H9 (cell line): Measurements from ENCODE around the gene HDAC5. TPM values are rescaled to one million over a fixed set of nuclear protein-coding genes. Genes with fewer than 3 reads are reported as not detected.

Experiments used
- DNase-seq: peaks from one replicate; pipeline ENCODE4 v3.0.0-alpha.2; 2017
- H2AFZ ChIP-seq: one replicate; pipeline ENCODE4 v1.6.1; 2013; ENCODE audit warnings: mild to moderate bottlenecking, low read length, control low read depth, moderate library complexity
- H2AK5ac ChIP-seq: 2 replicates; pipeline ENCODE4 v1.6.1; 2013; ENCODE audit warnings: low read length, control low read depth, mixed read lengths; ENCODE audit not compliant: insufficient read length
- H2BK120ac ChIP-seq: one replicate; pipeline ENCODE4 v1.6.1; 2013; ENCODE audit warnings: low read depth, mild to moderate bottlenecking, low read length, control low read depth, inconsistent platforms; ENCODE audit not compliant: poor library complexity, severe bottlenecking
- H2BK12ac ChIP-seq: 2 replicates; pipeline ENCODE4 v1.6.1; 2013; ENCODE audit warnings: low read length, control low read depth, mixed read lengths, low read depth; ENCODE audit not compliant: insufficient read length
- H2BK15ac ChIP-seq: 2 replicates; pipeline ENCODE4 v1.6.1; 2013; ENCODE audit warnings: low read depth, low read length, control low read depth
- H2BK20ac ChIP-seq: one replicate; pipeline ENCODE4 v1.6.1; 2013; ENCODE audit warnings: low read depth, mild to moderate bottlenecking, low read length, control low read depth, inconsistent platforms; ENCODE audit not compliant: poor library complexity, severe bottlenecking
- H2BK5ac ChIP-seq: 2 replicates; pipeline ENCODE4 v1.6.1; 2013; ENCODE audit warnings: low read length, control low read depth, mixed read lengths; ENCODE audit not compliant: insufficient read length
- H3K14ac ChIP-seq: 2 replicates; pipeline ENCODE4 v1.6.1; 2013; ENCODE audit warnings: low read length, control low read depth; ENCODE audit not compliant: insufficient read depth
- H3K18ac ChIP-seq: 2 replicates; pipeline ENCODE4 v1.6.1; 2013; ENCODE audit warnings: low read depth, mild to moderate bottlenecking, mixed read lengths, low read length, control low read depth; ENCODE audit not compliant: insufficient read length
- H3K23ac ChIP-seq: 2 replicates; pipeline ENCODE4 v1.6.1; 2013; ENCODE audit warnings: low read length, control low read depth, mixed read lengths, low read depth; ENCODE audit not compliant: insufficient read length
- H3K23me2 ChIP-seq: 2 replicates; pipeline ENCODE4 v1.6.1; 2013; ENCODE audit warnings: low read depth, mild to moderate bottlenecking, mixed read lengths, low read length, control low read depth; ENCODE audit not compliant: insufficient read length, poor library complexity, severe bottlenecking
- H3K27ac ChIP-seq: 2 replicates; pipeline ENCODE4 v1.5.1; 2013; ENCODE audit warnings: low read length, control low read depth, mixed read lengths, low read depth; ENCODE audit not compliant: insufficient read length
- H3K27me3 ChIP-seq: 2 replicates; pipeline ENCODE4 v1.6.1; 2013; ENCODE audit warnings: low read length, control low read depth, inconsistent platforms; ENCODE audit not compliant: insufficient read depth
- H3K4ac ChIP-seq: 2 replicates; pipeline ENCODE4 v1.6.1; 2013; ENCODE audit warnings: low read depth, mild to moderate bottlenecking, control low read depth, inconsistent platforms, low read length, moderate library complexity
- H3K4me1 ChIP-seq: 2 replicates; pipeline ENCODE4 v1.6.1; 2013; ENCODE audit warnings: low read length, control low read depth, inconsistent platforms; ENCODE audit not compliant: insufficient read depth
- H3K4me2 ChIP-seq: 2 replicates; pipeline ENCODE4 v1.6.1; 2013; ENCODE audit warnings: low read length, control low read depth, mixed read lengths; ENCODE audit not compliant: insufficient read length, insufficient read depth
- H3K56ac ChIP-seq: 2 replicates; pipeline ENCODE4 v1.6.1; 2013; ENCODE audit warnings: low read depth, mild to moderate bottlenecking, mixed read lengths, low read length, control low read depth; ENCODE audit not compliant: insufficient read length
- H3K79me1 ChIP-seq: 2 replicates; pipeline ENCODE4 v1.6.1; 2013; ENCODE audit warnings: low read depth, mild to moderate bottlenecking, moderate library complexity, low read length, control low read depth, inconsistent platforms; ENCODE audit not compliant: insufficient read depth, poor library complexity, severe bottlenecking
- H3K79me2 ChIP-seq: 2 replicates; pipeline ENCODE4 v1.6.1; 2013; ENCODE audit warnings: low read length, control low read depth, inconsistent platforms; ENCODE audit not compliant: insufficient read depth
- H3K9ac ChIP-seq: 2 replicates; pipeline ENCODE4 v1.6.1; 2013; ENCODE audit warnings: low read length, control low read depth, mixed read lengths; ENCODE audit not compliant: insufficient read length; ENCODE audit errors: extremely low read depth
- H3K9me3 ChIP-seq: one replicate; pipeline ENCODE4 v1.6.1; 2013; ENCODE audit warnings: low read depth, low read length, inconsistent platforms; ENCODE audit not compliant: control insufficient read depth
- H3T11ph ChIP-seq: one replicate; pipeline ENCODE4 v1.6.1; 2013; ENCODE audit warnings: mild to moderate bottlenecking, low read length, control low read depth, inconsistent platforms
- H4K20me1 ChIP-seq: one replicate; pipeline ENCODE4 v1.6.1; 2013; ENCODE audit not compliant: control insufficient read depth, insufficient read length, insufficient read depth
- H4K5ac ChIP-seq: 2 replicates; pipeline ENCODE4 v1.6.1; 2013; ENCODE audit warnings: low read depth, mild to moderate bottlenecking, mixed read lengths, low read length, control low read depth; ENCODE audit not compliant: insufficient read length
- H4K8ac ChIP-seq: replicated peaks from 2 replicates; pipeline ENCODE4 v1.6.1; 2013; ENCODE audit warnings: low read length, control low read depth, mixed read lengths, low read depth; ENCODE audit not compliant: insufficient read length
- H4K91ac ChIP-seq: 2 replicates; pipeline ENCODE4 v1.6.1; 2013; ENCODE audit warnings: low read depth, mild to moderate bottlenecking, moderate library complexity, mixed read lengths, low read length, control low read depth; ENCODE audit not compliant: insufficient read length
- H3K27ac Mint-ChIP-seq, 3 experiments: 2 replicates in 2 of 3; 3 replicates in 1 of 3; pipeline ENCODE4 v1.8.0; 2020 to 2021; ENCODE audit warnings: mixed read lengths in 3 of 3, mild to moderate bottlenecking in 1 of 3, moderate library complexity in 1 of 3
- H3K27me3 Mint-ChIP-seq: 2 replicates; pipeline ENCODE4 v1.8.0; 2021; ENCODE audit warnings: low read depth, mild to moderate bottlenecking, moderate library complexity, mixed read lengths
- H3K36me3 Mint-ChIP-seq, 3 experiments: 2 replicates in 2 of 3; 3 replicates in 1 of 3; pipeline ENCODE4 v1.8.0; 2020 to 2021; ENCODE audit warnings: low read depth in 3 of 3, mixed read lengths in 3 of 3; ENCODE audit not compliant: insufficient read depth in 1 of 3
- H3K4me1 Mint-ChIP-seq, 2 experiments: 2 replicates each; pipeline ENCODE4 v1.8.0; 2020; ENCODE audit warnings: mixed read lengths in 2 of 2
- H3K4me3 Mint-ChIP-seq, 2 experiments: 2 replicates in 1 of 2; 3 replicates in 1 of 2; pipeline ENCODE4 v1.8.0; 2020 to 2021; ENCODE audit warnings: mild to moderate bottlenecking in 2 of 2, mixed read lengths in 2 of 2, moderate library complexity in 1 of 2
- H3K9me3 Mint-ChIP-seq, 2 experiments: 2 replicates in 1 of 2; 3 replicates in 1 of 2; pipeline ENCODE4 v1.8.0; 2020; ENCODE audit warnings: mild to moderate bottlenecking in 2 of 2, mixed read lengths in 2 of 2, moderate library complexity in 1 of 2
- CTCF ChIP-seq: fragments of 200-600 bp; sonication (generic); conservative IDR thresholded peaks from 3 replicates; pipeline ENCODE4 v1.8.0; 2021; ENCODE audit warnings: antibody characterized with exemption, mild to moderate bottlenecking
- WGBS: extraction: QIAGEN DNeasy Blood & Tissue Kit; methylation state at CpG from one replicate; pipeline ENCODE4 v1.1.7; 2013; ENCODE audit warnings: missing lambda C conversion rate, low lambda C conversion rate, mixed read lengths; ENCODE audit not compliant: insufficient read length; ENCODE audit errors: extremely low coverage; 5-methylcytosine and 5-hydroxymethylcytosine counted together
- total RNA-seq: library from RNA; stranded (reverse); gene quantifications from 2 replicates; pipeline ENCODE4 v1.2.1, GENCODE V29; 2021

HDAC5 gene
- total RNA-seq, 1 experiment from 2014 or later, result 39.5 TPM

- H3K27ac Mint-ChIP-seq, result peak overlapping the region in 1 of 3 experiments; percentile 28; a peak in 3 of 7 replicates
- H3K23ac ChIP-seq, result no peak overlapping the region
- no peaks in the 10 kb centered on the region for H3K23me2 ChIP-seq
- no peak overlapping the region for H2BK5ac ChIP-seq
- H3K79me2 ChIP-seq, result 0 out of 2 replicates have a peak, but pooled peaks cover 2% of the 10 kb centered on the region
- H3K18ac ChIP-seq, result no peak overlapping the region
- no peak overlapping the region for H3K4me2 ChIP-seq
- H3K27me3 Mint-ChIP-seq, result no peaks in the 10 kb centered on the region
- H4K20me1 ChIP-seq, result no peaks in the 10 kb centered on the region
- no peak overlapping the region for H4K8ac ChIP-seq
- H2BK12ac ChIP-seq, result no peak overlapping the region
- H2BK15ac ChIP-seq, result no peak overlapping the region
- peaks cover 4 to 31% (median 6%) of the 10 kb centered on the region in 3 experiments; a peak in 5 of 7 replicates for H3K36me3 Mint-ChIP-seq
- DNase-seq, result no peak
- peaks cover 10% of the 10 kb centered on the region; the same call in 1 of the 2 replicates for H3K4me1 ChIP-seq
- peak; percentile 84 for TF ChIP-seq CTCF
- H3K14ac ChIP-seq, result no peak overlapping the region
- no CpG with 5 or more reads among the region's 11 CpGs for WGBS
- no peak overlapping the region for H2AFZ ChIP-seq
- H3K27me3 ChIP-seq, result no peaks in the 10 kb centered on the region
- no peak overlapping the region for H4K91ac ChIP-seq
- H3K4me1 Mint-ChIP-seq, result peaks cover 33 to 67% of the 10 kb centered on the region in 2 experiments
- no peaks in the 10 kb centered on the region for H3K79me1 ChIP-seq
- no peak overlapping the region for H2BK120ac ChIP-seq
- no peak overlapping the region for H2AK5ac ChIP-seq
- H2BK20ac ChIP-seq, result no peak overlapping the region
- H3T11ph ChIP-seq, result no peak overlapping the region
- no peak overlapping the region for H3K27ac ChIP-seq
- no peaks in the 10 kb centered on the region for H3K9me3 Mint-ChIP-seq
- 0 out of 5 replicates have a peak overlapping the region, but pooled peaks of 1 of the 2 experiments have one; percentile 32 for H3K4me3 Mint-ChIP-seq
- H4K5ac ChIP-seq, result no peak overlapping the region
- no peak overlapping the region for H3K4ac ChIP-seq
- H3K9me3 ChIP-seq, result no peaks in the 10 kb centered on the region
- H3K9ac ChIP-seq, result no peak overlapping the region
- no peak overlapping the region for H3K56ac ChIP-seq
Measured at GRCh38 chr17:44115585-44116415, 7.6 kb downstream of the HDAC5 start.
